Kidney epithelial cell (primary cell): Measurements from ENCODE around the gene ZMIZ1. TPM values are rescaled to one million over a fixed set of nuclear protein-coding genes. Genes with fewer than 3 reads are reported as not detected.

Source experiments
- DNase-seq: peaks from one replicate; pipeline ENCODE4 v3.0.0-alpha.2; 2010; ENCODE audit warnings: low read depth
- H3K27me3 ChIP-seq: 2 replicates; pipeline ENCODE4 v1.6.0; 2011; ENCODE audit warnings: low read length; ENCODE audit not compliant: control insufficient read depth, insufficient read depth
- H3K36me3 ChIP-seq: 2 replicates; pipeline ENCODE4 v1.5.1; 2011; ENCODE audit warnings: low read length; ENCODE audit not compliant: control insufficient read depth, insufficient read depth
- H3K4me3 ChIP-seq: 2 replicates; pipeline ENCODE4 v1.5.1; 2011; ENCODE audit warnings: low read depth, mild to moderate bottlenecking, control low read depth, low read length
- total RNA-seq: library from RNA; depleted of rRNA; stranded (reverse); fragments of >200 nt; gene quantifications from 2 replicates; pipeline ENCODE4 v1.2.3, GENCODE V29; 2015
- TF ChIP-seq, protein P1 (sequence below): IDR thresholded peaks from 2 replicates; pipeline ENCODE4 v1.5.1; 2011; ENCODE audit warnings: mild to moderate bottlenecking, moderate library complexity, low read length, control low read depth, inconsistent platforms; ENCODE audit not compliant: insufficient read depth, poor library complexity, severe bottlenecking

Gene ZMIZ1
- total RNA-seq, 1 donor from 2014 or later: 57.5 TPM

DNA sequence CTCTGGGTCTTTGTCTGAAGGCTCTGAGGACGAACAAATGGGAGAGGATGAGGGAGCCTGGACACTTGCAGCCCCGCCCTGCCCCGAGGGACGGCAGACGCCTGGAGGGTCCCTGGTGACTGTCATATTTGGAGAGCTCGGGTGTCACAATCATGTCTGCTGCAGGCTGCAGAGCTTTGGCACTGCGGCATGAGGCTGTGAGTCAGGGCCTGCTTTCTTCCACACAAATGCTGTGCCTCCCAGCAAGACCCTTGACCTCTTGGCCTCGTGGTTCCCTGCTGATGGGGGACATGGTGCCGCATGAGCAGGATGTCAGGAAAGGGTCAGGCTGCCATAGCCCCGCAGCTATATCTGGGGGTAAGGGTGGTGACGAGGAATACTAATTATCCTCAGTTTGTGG is 213.6 kb downstream of the ZMIZ1 start:
- DNase-seq: no peak
- Histone ChIP-seq H3K27me3 (no peaks in the 10 kb centered on the region), H3K36me3 (peaks cover 6% of the 10 kb centered on the region), H3K4me3 (no peak overlapping the region)
- TF ChIP-seq, protein P1, sequence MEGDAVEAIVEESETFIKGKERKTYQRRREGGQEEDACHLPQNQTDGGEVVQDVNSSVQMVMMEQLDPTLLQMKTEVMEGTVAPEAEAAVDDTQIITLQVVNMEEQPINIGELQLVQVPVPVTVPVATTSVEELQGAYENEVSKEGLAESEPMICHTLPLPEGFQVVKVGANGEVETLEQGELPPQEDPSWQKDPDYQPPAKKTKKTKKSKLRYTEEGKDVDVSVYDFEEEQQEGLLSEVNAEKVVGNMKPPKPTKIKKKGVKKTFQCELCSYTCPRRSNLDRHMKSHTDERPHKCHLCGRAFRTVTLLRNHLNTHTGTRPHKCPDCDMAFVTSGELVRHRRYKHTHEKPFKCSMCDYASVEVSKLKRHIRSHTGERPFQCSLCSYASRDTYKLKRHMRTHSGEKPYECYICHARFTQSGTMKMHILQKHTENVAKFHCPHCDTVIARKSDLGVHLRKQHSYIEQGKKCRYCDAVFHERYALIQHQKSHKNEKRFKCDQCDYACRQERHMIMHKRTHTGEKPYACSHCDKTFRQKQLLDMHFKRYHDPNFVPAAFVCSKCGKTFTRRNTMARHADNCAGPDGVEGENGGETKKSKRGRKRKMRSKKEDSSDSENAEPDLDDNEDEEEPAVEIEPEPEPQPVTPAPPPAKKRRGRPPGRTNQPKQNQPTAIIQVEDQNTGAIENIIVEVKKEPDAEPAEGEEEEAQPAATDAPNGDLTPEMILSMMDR: no peak

DNA sequence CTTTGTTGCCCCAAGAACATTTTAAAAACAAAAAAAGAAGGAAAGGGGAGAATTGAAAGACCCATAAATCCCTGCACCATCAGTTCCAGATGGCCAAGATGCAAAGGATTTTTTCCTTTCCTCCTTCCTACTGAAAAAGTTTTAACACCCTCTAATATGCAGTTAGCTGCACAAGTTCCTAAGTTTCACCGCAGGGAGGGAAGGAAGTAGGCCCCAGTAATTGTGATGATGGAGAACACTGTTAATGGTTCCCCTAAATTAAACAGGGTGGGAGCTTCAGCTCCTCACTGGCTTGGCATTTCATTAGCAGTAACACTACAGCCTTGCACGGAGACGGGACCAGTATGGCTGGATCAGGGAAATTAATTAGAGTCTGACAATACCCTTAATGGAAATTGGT is 214.8 kb downstream of the ZMIZ1 start:
- no peaks in the 10 kb centered on the region for H3K27me3 ChIP-seq
- DNase-seq: no peak
- no peak overlapping the region for H3K4me3 ChIP-seq
- H3K36me3 ChIP-seq: peaks cover 7% of the 10 kb centered on the region
- TF ChIP-seq, protein P1: no peak

DNA sequence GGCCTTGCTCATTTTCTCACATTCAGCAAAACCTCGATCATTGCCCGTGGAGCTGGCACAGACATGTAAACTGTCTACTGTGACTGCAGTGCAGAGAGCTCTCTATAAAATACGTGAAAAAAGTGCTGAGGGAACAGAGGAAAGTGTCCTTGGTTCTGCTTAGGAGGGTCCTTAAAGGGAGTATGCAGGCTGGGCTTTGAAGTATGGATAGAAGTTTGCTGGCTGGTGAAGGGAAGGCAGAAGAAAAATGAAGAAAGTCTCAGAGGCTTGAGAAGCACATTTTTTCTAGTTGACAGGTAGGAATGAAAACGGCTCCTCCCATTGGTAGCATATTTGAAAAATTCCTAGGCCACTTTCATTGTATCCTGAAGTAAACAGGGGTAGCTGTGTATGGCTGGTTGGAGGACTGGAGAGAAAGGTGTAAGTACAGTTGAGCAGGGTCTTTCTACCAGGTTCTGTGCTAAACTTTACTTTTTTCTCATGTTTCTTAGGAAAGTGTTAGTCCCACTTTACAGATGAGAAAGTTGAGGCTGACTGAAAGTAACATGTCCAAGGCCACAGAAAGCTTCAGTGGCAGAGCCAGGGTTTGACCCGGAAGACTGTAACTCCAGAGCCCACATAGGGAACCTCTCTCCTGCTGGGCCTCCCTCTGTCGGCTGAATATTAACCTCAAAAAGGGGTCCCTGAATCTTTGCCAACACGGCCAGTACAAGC is 215.5 kb downstream of the ZMIZ1 start:
- Histone ChIP-seq H3K36me3 (peaks cover 7% of the 10 kb centered on the region), H3K27me3 (no peaks in the 10 kb centered on the region), H3K4me3 (no peak overlapping the region)
- no peak for DNase-seq
- TF ChIP-seq, protein P1: no peak

DNA sequence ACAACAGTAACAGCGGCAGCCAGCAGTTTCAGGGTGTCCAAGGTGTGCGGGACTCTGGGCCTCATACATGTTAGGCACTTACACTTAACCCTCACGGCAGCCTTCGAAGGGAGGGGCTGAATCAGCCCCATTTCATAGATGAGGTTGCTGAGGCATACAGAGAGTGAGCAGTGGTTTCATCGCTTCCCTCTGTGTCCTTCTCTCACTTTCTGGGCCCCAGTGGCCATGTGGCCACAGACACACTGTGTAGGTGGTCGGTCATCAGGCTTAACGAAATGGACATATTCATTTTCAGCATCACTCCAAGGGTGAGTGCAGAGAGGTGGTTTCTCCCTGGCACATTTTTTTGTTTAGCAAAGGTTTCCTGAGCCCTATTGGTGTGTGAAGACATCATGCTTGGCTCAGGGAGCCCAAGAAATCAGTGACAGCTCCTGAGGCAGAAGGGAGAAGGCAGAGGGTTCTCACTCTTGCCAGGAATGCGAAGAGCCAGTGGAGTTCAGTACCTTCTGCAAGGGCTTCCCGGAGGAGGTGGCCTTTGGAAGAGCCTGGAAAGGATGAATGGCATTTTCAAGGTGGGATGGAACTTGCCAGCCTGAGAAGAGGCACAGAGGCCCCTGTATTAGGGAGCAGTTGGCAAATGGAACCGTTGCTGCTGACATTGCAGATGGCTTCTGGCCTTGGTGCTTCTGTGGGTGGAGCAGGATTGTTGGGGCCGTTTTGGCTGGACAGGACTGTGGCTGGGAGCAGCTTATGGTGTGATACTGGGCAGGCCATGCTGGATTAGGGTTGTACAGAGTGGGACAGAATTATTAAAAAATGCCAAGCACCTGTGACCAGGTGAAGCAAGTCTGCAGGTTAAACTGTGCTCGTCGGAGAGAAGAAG is 216.8 kb downstream of the ZMIZ1 start:
- Histone ChIP-seq H3K36me3 (peaks cover 7% of the 10 kb centered on the region), H3K27me3 (no peaks in the 10 kb centered on the region), H3K4me3 (no peak overlapping the region)
- TF ChIP-seq, protein P1: no peak
- no peak for DNase-seq

DNA sequence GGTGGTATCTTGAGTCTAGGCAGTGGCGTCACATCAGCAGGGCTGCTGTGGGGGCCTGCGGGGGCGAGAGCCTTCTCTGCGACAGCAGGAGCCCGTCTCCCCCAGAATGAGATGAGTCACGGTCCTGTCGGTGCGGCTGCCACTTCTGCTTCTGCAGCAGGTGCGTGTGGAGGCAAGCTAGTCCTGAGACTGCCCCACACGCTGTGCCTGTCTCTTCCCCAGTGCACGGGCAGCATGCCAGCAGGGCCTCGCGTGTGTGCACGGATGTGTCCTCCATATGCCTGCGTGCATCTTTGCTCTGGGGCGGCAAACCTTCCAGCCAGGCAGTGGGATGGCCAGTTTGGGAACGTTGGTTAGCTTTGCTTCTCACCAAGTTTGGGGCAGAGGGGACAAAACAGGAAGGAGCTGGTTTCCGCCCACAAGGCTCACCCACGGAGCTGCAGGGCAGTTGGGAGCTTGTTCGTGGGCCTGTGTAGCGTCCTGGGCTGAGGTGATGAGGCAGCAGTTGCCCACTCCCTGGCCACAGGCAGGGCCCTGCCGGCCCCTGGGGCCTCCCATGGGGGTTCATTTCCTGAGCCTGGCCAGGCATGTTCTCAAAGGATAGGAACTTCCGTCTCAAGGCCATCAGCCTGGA is 217.7 kb downstream of the ZMIZ1 start:
- H3K36me3 ChIP-seq: peaks cover 7% of the 10 kb centered on the region
- no peak for DNase-seq

More for the DNA sequence above, 217.7 kb downstream of the ZMIZ1 start:
- TF ChIP-seq, protein P1: no peak
- Histone ChIP-seq H3K4me3 (no peak overlapping the region), H3K27me3 (no peaks in the 10 kb centered on the region)
